ENCODE measurements around the gene SNCG.
"Not testable (repeated sequence)": the region's sequence is repeated elsewhere in the genome, so short reads cannot be mapped to it uniquely, and the experiment has no call there.

The SNCG gene

GRCh38 chr10:86958116-86958900 is at the start of gene SNCG:
Gene SNCG, plus strand, starts transcription at chr10:86958599. Its CDS starts 99 bp downstream, at chr10:86958698.
- peak within 1 kb of the TSS; percentile 68 for H3K27ac ChIP-seq

GRCh38 chr10:86914734-86915133 is 43.7 kb upstream of the SNCG start:
- H3K27ac ChIP-seq = no peak overlapping the region
- DNase-seq (ENCODE audit: low read depth, low spot score) = no peak

More at GRCh38 chr10:86958116-86958900, at the start of gene SNCG:
- DNase-seq (ENCODE audit: low read depth, low spot score) = no peak

GRCh38 chr10:86918022-86918471 is 40.4 kb upstream of the SNCG start:
- no peak overlapping the region for H3K27ac ChIP-seq
- no peak for DNase-seq (ENCODE audit: low read depth, low spot score)

- no peak for DNase-seq (ENCODE audit: low read depth, low spot score)
- no peak overlapping the region for H3K27ac ChIP-seq
These were observed 35.8 kb upstream of the SNCG start for GRCh38 chr10:86922553-86922961.

GRCh38 chr10:86929468-86930380 is 28.7 kb upstream of the SNCG start:
- DNase-seq (ENCODE audit: low read depth, low spot score) = no peak
- H3K27ac ChIP-seq = no peak overlapping the region

- DNase-seq (ENCODE audit: low read depth, low spot score) = no peak
- no peak overlapping the region for H3K27ac ChIP-seq
These were observed 26.5 kb upstream of the SNCG start for GRCh38 chr10:86931872-86932271.

- H3K27ac ChIP-seq = no peak overlapping the region
These were observed 25.7 kb upstream of the SNCG start for GRCh38 chr10:86932674-86933073.

GRCh38 chr10:86934162-86934711 is 24.2 kb upstream of the SNCG start:
- not testable (repeated sequence) for H3K27ac ChIP-seq; DNase-seq (ENCODE audit: low read depth, low spot score)

More at GRCh38 chr10:86932674-86933073, 25.7 kb upstream of the SNCG start:
- DNase-seq (ENCODE audit: low read depth, low spot score) = no peak

- H3K27ac ChIP-seq = no peak overlapping the region
- DNase-seq (ENCODE audit: low read depth, low spot score) = no peak
These were observed 21.5 kb upstream of the SNCG start for GRCh38 chr10:86936661-86937501.

- H3K27ac ChIP-seq = no peak overlapping the region
- DNase-seq (ENCODE audit: low read depth, low spot score) = no peak
These were observed 20.8 kb upstream of the SNCG start for GRCh38 chr10:86937502-86938154.

- DNase-seq (ENCODE audit: low read depth, low spot score) = no peak
- H3K27ac ChIP-seq = no peak overlapping the region
These were observed 20.1 kb upstream of the SNCG start for GRCh38 chr10:86938260-86938659.

- DNase-seq (ENCODE audit: low read depth, low spot score); H3K27ac ChIP-seq: not testable (repeated sequence)
These were observed 18.3 kb upstream of the SNCG start for GRCh38 chr10:86940076-86940475.

- DNase-seq (ENCODE audit: low read depth, low spot score) = no peak
- H3K27ac ChIP-seq = no peak overlapping the region
These were observed 17.7 kb upstream of the SNCG start for GRCh38 chr10:86940677-86941076.

GRCh38 chr10:86941426-86941825 is 17.0 kb upstream of the SNCG start:
- H3K27ac ChIP-seq = no peak overlapping the region
- DNase-seq (ENCODE audit: low read depth, low spot score) = no peak

- no peak for DNase-seq (ENCODE audit: low read depth, low spot score)
- H3K27ac ChIP-seq = no peak overlapping the region
These were observed 16.4 kb upstream of the SNCG start for GRCh38 chr10:86941991-86942421.

- DNase-seq (ENCODE audit: low read depth, low spot score) = no peak
These were observed 15.7 kb upstream of the SNCG start for GRCh38 chr10:86942441-86943315.

GRCh38 chr10:86943316-86944030 is 14.9 kb upstream of the SNCG start:
- H3K27ac ChIP-seq = no peak overlapping the region
- DNase-seq (ENCODE audit: low read depth, low spot score) = no peak

More at GRCh38 chr10:86942441-86943315, 15.7 kb upstream of the SNCG start:
- H3K27ac ChIP-seq = no peak overlapping the region

- no peak for DNase-seq (ENCODE audit: low read depth, low spot score)
- H3K27ac ChIP-seq = peak overlapping the region; percentile 14
These were observed 14.4 kb upstream of the SNCG start for GRCh38 chr10:86944031-86944419.

Data from epithelial cell of prostate (primary cell).